HG02938 (cell line): ENCODE measurements around the gene PARVA.

Source experiments
- ATAC-seq: cut with Tn5 transposase; IDR thresholded peaks from one replicate; pipeline ENCODE4 v1.9.1; 2021; ENCODE audit warnings: mild to moderate bottlenecking, moderate library complexity; ENCODE audit not compliant: unreplicated experiment

PARVA gene

GRCh38 chr11:12524865-12525264, 147.5 kb downstream of the PARVA start:
- ATAC-seq: no peak

GRCh38 chr11:12525466-12526055, 148.2 kb downstream of the PARVA start:
- no peak for ATAC-seq

GRCh38 chr11:12526789-12527188, 149.4 kb downstream of the PARVA start:
- no peak for ATAC-seq

- ATAC-seq: no peak
Measured at GRCh38 chr11:12528487-12528886, 151.1 kb downstream of the PARVA start.

- no peak for ATAC-seq
Measured at GRCh38 chr11:12529041-12529440, 151.7 kb downstream of the PARVA start.

- no peak for ATAC-seq
Measured at GRCh38 chr11:12529793-12530192, 152.4 kb downstream of the PARVA start.

GRCh38 chr11:12531020-12531419, 153.6 kb downstream of the PARVA start:
- no peak for ATAC-seq

- no peak for ATAC-seq
Measured at GRCh38 chr11:12531681-12532080, 154.3 kb downstream of the PARVA start.

- no peak for ATAC-seq
Measured at GRCh38 chr11:12532580-12532979, 155.2 kb downstream of the PARVA start.

- ATAC-seq: no peak
Measured at GRCh38 chr11:12534549-12534948, 157.2 kb downstream of the PARVA start.

GRCh38 chr11:12535321-12535720, 157.9 kb downstream of the PARVA start:
- no peak for ATAC-seq

GRCh38 chr11:12536566-12536965, 159.2 kb downstream of the PARVA start:
- ATAC-seq: no peak

GRCh38 chr11:12537778-12538401, 160.5 kb downstream of the PARVA start:
- ATAC-seq: no peak

GRCh38 chr11:12538889-12539421, 161.6 kb downstream of the PARVA start:
- ATAC-seq: no peak

GRCh38 chr11:12539572-12539971, 162.2 kb downstream of the PARVA start:
- no peak for ATAC-seq

- ATAC-seq: no peak
Measured at GRCh38 chr11:12540075-12540680, 162.8 kb downstream of the PARVA start.

GRCh38 chr11:12540913-12541582, 163.7 kb downstream of the PARVA start:
- no peak for ATAC-seq

- ATAC-seq: no peak
Measured at GRCh38 chr11:12541583-12542151, 164.3 kb downstream of the PARVA start.

GRCh38 chr11:12542186-12542935, 165.0 kb downstream of the PARVA start:
- ATAC-seq: no peak

GRCh38 chr11:12543596-12544415, 166.4 kb downstream of the PARVA start:
- ATAC-seq: no peak
